ENCODE data around the gene MYL12A. TPM values are rescaled to one million over a fixed set of nuclear protein-coding genes. Genes with fewer than 3 reads are reported as not detected.
"Not testable (repeated sequence)": the region's sequence is repeated elsewhere in the genome, so short reads cannot be mapped to it uniquely, and the experiment has no call there.

MYL12A gene
- total RNA-seq: 100 to 1,000 TPM; 260 to 658 TPM

- H3K27ac Mint-ChIP-seq: peak within 1 kb of the TSS; percentile 80 to 93
- DNase-seq (ENCODE audit: low spot score) (peak; percentile 98), ATAC-seq (peak; percentile 89 to 90)
- peaks cover 37 to 60% of the 10 kb centered on the region in 2 donors for H3K4me1 Mint-ChIP-seq (ENCODE audit: low read depth in 2 of 2)
- peaks cover 21% of the 10 kb centered on the region for H3K36me3 Mint-ChIP-seq
- no peaks in the 10 kb centered on the region for H3K9me3 Mint-ChIP-seq
- no peaks in the 10 kb centered on the region for H3K27me3 Mint-ChIP-seq
- peak within 1 kb of the TSS; percentile 88 for H3K4me3 Mint-ChIP-seq
These were observed at the start of gene MYL12A for GRCh38 chr18:3247240-3248061. MYL12A (plus strand) TSS chr18:3247801; CDS start chr18:3253248, 5,447 bp downstream.

GRCh38 chr18:3198260-3198860, 49.2 kb upstream of the MYL12A start:
- H3K27ac Mint-ChIP-seq; ATAC-seq; H3K27me3 Mint-ChIP-seq; H3K9me3 Mint-ChIP-seq; DNase-seq (ENCODE audit: low spot score); H3K4me3 Mint-ChIP-seq; H3K36me3 Mint-ChIP-seq; H3K4me1 Mint-ChIP-seq (ENCODE audit: low read depth in 2 of 2): not testable (repeated sequence)

GRCh38 chr18:3199942-3200645, 47.5 kb upstream of the MYL12A start:
- no peak for ATAC-seq
- no peak for DNase-seq (ENCODE audit: low spot score)
- H3K27me3 Mint-ChIP-seq: no peaks in the 10 kb centered on the region
- H3K36me3 Mint-ChIP-seq: peaks cover 14% of the 10 kb centered on the region
- no peak overlapping the region for H3K27ac Mint-ChIP-seq
- H3K4me1 Mint-ChIP-seq (ENCODE audit: low read depth in 2 of 2): no peaks in the 10 kb centered on the region
- no peaks in the 10 kb centered on the region for H3K9me3 Mint-ChIP-seq
- H3K4me3 Mint-ChIP-seq: no peak overlapping the region

- Mint-ChIP-seq H3K4me3 (no peak overlapping the region), H3K27ac (no peak overlapping the region), H3K9me3 (no peaks in the 10 kb centered on the region), H3K4me1 (ENCODE audit: low read depth in 2 of 2) (peaks cover 4 to 11% of the 10 kb centered on the region in 2 donors), H3K27me3 (no peaks in the 10 kb centered on the region), H3K36me3 (peaks cover 16% of the 10 kb centered on the region)
- DNase-seq (ENCODE audit: low spot score) (no peak), ATAC-seq (no peak)
These were observed 42.4 kb upstream of the MYL12A start for GRCh38 chr18:3205239-3205638.

GRCh38 chr18:3207565-3207964, 40.0 kb upstream of the MYL12A start:
- Mint-ChIP-seq H3K27me3 (no peaks in the 10 kb centered on the region), H3K27ac (no peak overlapping the region), H3K4me1 (ENCODE audit: low read depth in 2 of 2) (peaks cover 4 to 13% of the 10 kb centered on the region in 2 donors), H3K4me3 (no peak overlapping the region), H3K9me3 (no peaks in the 10 kb centered on the region), H3K36me3 (peaks cover 16% of the 10 kb centered on the region)
- no peak for ATAC-seq
- DNase-seq (ENCODE audit: low spot score): no peak

GRCh38 chr18:3209859-3210569, 37.6 kb upstream of the MYL12A start:
- peaks cover 4 to 13% of the 10 kb centered on the region in 2 donors for H3K4me1 Mint-ChIP-seq (ENCODE audit: low read depth in 2 of 2)
- DNase-seq (ENCODE audit: low spot score) (no peak), ATAC-seq (peak in 1 of 2 donors; percentile 88)
- peaks cover 3% of the 10 kb centered on the region for H3K36me3 Mint-ChIP-seq
- H3K27ac Mint-ChIP-seq: peak overlapping the region in 1 of 2 donors; percentile 50
- H3K9me3 Mint-ChIP-seq: no peaks in the 10 kb centered on the region
- no peak overlapping the region for H3K4me3 Mint-ChIP-seq
- no peaks in the 10 kb centered on the region for H3K27me3 Mint-ChIP-seq

- Mint-ChIP-seq H3K9me3 (no peaks in the 10 kb centered on the region), H3K36me3 (no peaks in the 10 kb centered on the region), H3K27ac (no peak overlapping the region), H3K4me3 (no peak overlapping the region), H3K27me3 (no peaks in the 10 kb centered on the region), H3K4me1 (ENCODE audit: low read depth in 2 of 2) (peaks cover 8 to 13% of the 10 kb centered on the region in 2 donors)
- no peak for ATAC-seq
- DNase-seq (ENCODE audit: low spot score): no peak
These were observed 36.2 kb upstream of the MYL12A start for GRCh38 chr18:3211236-3211992.

- ATAC-seq (no peak), DNase-seq (ENCODE audit: low spot score) (no peak)
- no peak overlapping the region for H3K4me3 Mint-ChIP-seq
- no peaks in the 10 kb centered on the region for H3K36me3 Mint-ChIP-seq
- peaks cover 8 to 13% of the 10 kb centered on the region in 2 donors for H3K4me1 Mint-ChIP-seq (ENCODE audit: low read depth in 2 of 2)
- H3K27me3 Mint-ChIP-seq: no peaks in the 10 kb centered on the region
- no peaks in the 10 kb centered on the region for H3K9me3 Mint-ChIP-seq
- H3K27ac Mint-ChIP-seq: no peak overlapping the region
These were observed 34.9 kb upstream of the MYL12A start for GRCh38 chr18:3212657-3213056.

- no peaks in the 10 kb centered on the region for H3K9me3 Mint-ChIP-seq
- ATAC-seq (no peak), DNase-seq (ENCODE audit: low spot score) (no peak)
- no peaks in the 10 kb centered on the region for H3K36me3 Mint-ChIP-seq
- no peak overlapping the region for H3K27ac Mint-ChIP-seq
- H3K4me3 Mint-ChIP-seq: no peak overlapping the region
- peaks cover 8 to 13% of the 10 kb centered on the region in 2 donors for H3K4me1 Mint-ChIP-seq (ENCODE audit: low read depth in 2 of 2)
- no peaks in the 10 kb centered on the region for H3K27me3 Mint-ChIP-seq
These were observed 34.1 kb upstream of the MYL12A start for GRCh38 chr18:3213300-3214059.

GRCh38 chr18:3214855-3215637, 32.6 kb upstream of the MYL12A start:
- Mint-ChIP-seq H3K9me3 (no peaks in the 10 kb centered on the region), H3K36me3 (no peaks in the 10 kb centered on the region), H3K4me3 (no peak overlapping the region), H3K27me3 (no peaks in the 10 kb centered on the region), H3K4me1 (ENCODE audit: low read depth in 2 of 2) (peaks cover 5 to 6% of the 10 kb centered on the region in 2 donors), H3K27ac (no peak overlapping the region)
- DNase-seq (ENCODE audit: low spot score) (no peak), ATAC-seq (no peak)

- Mint-ChIP-seq H3K36me3 (no peaks in the 10 kb centered on the region), H3K9me3 (no peaks in the 10 kb centered on the region), H3K27ac (no peak overlapping the region), H3K4me1 (ENCODE audit: low read depth in 2 of 2) (peaks cover 0 to 4% of the 10 kb centered on the region in 2 donors), H3K27me3 (no peaks in the 10 kb centered on the region), H3K4me3 (no peak overlapping the region)
- no peak for DNase-seq (ENCODE audit: low spot score)
- no peak for ATAC-seq
These were observed 30.6 kb upstream of the MYL12A start for GRCh38 chr18:3216987-3217386.
